ENCODE results near the gene RESF1. TPM values are rescaled to one million over a fixed set of nuclear protein-coding genes. Genes with fewer than 3 reads are reported as not detected.
A peak's percentile ranks its signal among the peaks of the same experiment; 100 is the strongest.

RESF1 gene
- polyA plus RNA-seq (2012; ENCODE audit: low read depth, missing spikeins): 18.0 TPM

GRCh38 chr12:31959161-31959700, at the start of gene RESF1:
RESF1 (plus strand) TSS chr12:31959415; CDS start chr12:31980956, 21,541 bp downstream.
- TF ChIP-seq SPI1 (IDR thresholded peaks at IDR 0.05; ENCODE audit: low read depth, low read length) (0 out of 2 replicates have a peak, but pooled peaks have one; percentile 0), POLR2A (IDR thresholded peaks at IDR 0.05; ENCODE audit: low read depth, low read length) (peak; percentile 79), POU2F2 (IDR thresholded peaks at IDR 0.05; ENCODE audit: low read depth, low read length) (peak; percentile 59; the same call in 1 of the 2 replicates), POLR2AphosphoS5 (IDR thresholded peaks at IDR 0.05; ENCODE audit: low read depth, low read length) (peak; percentile 75; the same call in 1 of the 2 replicates), TAF1 (IDR thresholded peaks at IDR 0.05; ENCODE audit: low read depth, low read length) (peak; percentile 80), PAX5 (IDR thresholded peaks at IDR 0.05; ENCODE audit: insufficient read depth, low read length, severe bottlenecking) (no peak)
- FAIRE-seq (peak; percentile 92), DNase-seq (ENCODE audit: insufficient read length, low spot score) (peak; percentile 76)

- no peak for TF ChIP-seq PAX5 (IDR thresholded peaks at IDR 0.05; ENCODE audit: insufficient read depth, low read length, severe bottlenecking)
- no peak for TF ChIP-seq TAF1 (IDR thresholded peaks at IDR 0.05; ENCODE audit: low read depth, low read length)
- no peak for TF ChIP-seq POLR2AphosphoS5 (IDR thresholded peaks at IDR 0.05; ENCODE audit: low read depth, low read length)
- TF ChIP-seq POU2F2 (IDR thresholded peaks at IDR 0.05; ENCODE audit: low read depth, low read length): no peak
- no peak for TF ChIP-seq POLR2A (IDR thresholded peaks at IDR 0.05; ENCODE audit: low read depth, low read length)
- TF ChIP-seq SPI1 (IDR thresholded peaks at IDR 0.05; ENCODE audit: low read depth, low read length): no peak
- DNase-seq (ENCODE audit: insufficient read length, low spot score) (no peak), FAIRE-seq (no peak)
Observed at GRCh38 chr12:31914927-31915326, 44.3 kb upstream of the RESF1 start.

GRCh38 chr12:31915446-31915845, 43.8 kb upstream of the RESF1 start:
- TF ChIP-seq POLR2AphosphoS5 (IDR thresholded peaks at IDR 0.05; ENCODE audit: low read depth, low read length) (no peak), PAX5 (IDR thresholded peaks at IDR 0.05; ENCODE audit: insufficient read depth, low read length, severe bottlenecking) (no peak), TAF1 (IDR thresholded peaks at IDR 0.05; ENCODE audit: low read depth, low read length) (no peak), POLR2A (IDR thresholded peaks at IDR 0.05; ENCODE audit: low read depth, low read length) (no peak), SPI1 (IDR thresholded peaks at IDR 0.05; ENCODE audit: low read depth, low read length) (no peak), POU2F2 (IDR thresholded peaks at IDR 0.05; ENCODE audit: low read depth, low read length) (no peak)
- DNase-seq (ENCODE audit: insufficient read length, low spot score): no peak
- FAIRE-seq: no peak

- DNase-seq (ENCODE audit: insufficient read length, low spot score): no peak
- FAIRE-seq: no peak
- TF ChIP-seq POLR2A (IDR thresholded peaks at IDR 0.05; ENCODE audit: low read depth, low read length) (no peak), POU2F2 (IDR thresholded peaks at IDR 0.05; ENCODE audit: low read depth, low read length) (no peak), TAF1 (IDR thresholded peaks at IDR 0.05; ENCODE audit: low read depth, low read length) (no peak), PAX5 (IDR thresholded peaks at IDR 0.05; ENCODE audit: insufficient read depth, low read length, severe bottlenecking) (no peak), POLR2AphosphoS5 (IDR thresholded peaks at IDR 0.05; ENCODE audit: low read depth, low read length) (no peak), SPI1 (IDR thresholded peaks at IDR 0.05; ENCODE audit: low read depth, low read length) (no peak)
Observed at GRCh38 chr12:31922341-31923062, 36.7 kb upstream of the RESF1 start.

- FAIRE-seq (peak; percentile 40), DNase-seq (ENCODE audit: insufficient read length, low spot score) (no peak)
- TF ChIP-seq PAX5 (IDR thresholded peaks at IDR 0.05; ENCODE audit: insufficient read depth, low read length, severe bottlenecking) (no peak), SPI1 (IDR thresholded peaks at IDR 0.05; ENCODE audit: low read depth, low read length) (no peak), POLR2A (IDR thresholded peaks at IDR 0.05; ENCODE audit: low read depth, low read length) (no peak), POU2F2 (IDR thresholded peaks at IDR 0.05; ENCODE audit: low read depth, low read length) (no peak), TAF1 (IDR thresholded peaks at IDR 0.05; ENCODE audit: low read depth, low read length) (no peak), POLR2AphosphoS5 (IDR thresholded peaks at IDR 0.05; ENCODE audit: low read depth, low read length) (no peak)
Observed at GRCh38 chr12:31923063-31923412, 36.2 kb upstream of the RESF1 start.

- no peak for FAIRE-seq
- TF ChIP-seq SPI1 (IDR thresholded peaks at IDR 0.05; ENCODE audit: low read depth, low read length): no peak
- no peak for TF ChIP-seq POLR2AphosphoS5 (IDR thresholded peaks at IDR 0.05; ENCODE audit: low read depth, low read length)
- TF ChIP-seq PAX5 (IDR thresholded peaks at IDR 0.05; ENCODE audit: insufficient read depth, low read length, severe bottlenecking): no peak
- TF ChIP-seq TAF1 (IDR thresholded peaks at IDR 0.05; ENCODE audit: low read depth, low read length): no peak
- no peak for TF ChIP-seq POLR2A (IDR thresholded peaks at IDR 0.05; ENCODE audit: low read depth, low read length)
- TF ChIP-seq POU2F2 (IDR thresholded peaks at IDR 0.05; ENCODE audit: low read depth, low read length): no peak
- no peak for DNase-seq (ENCODE audit: insufficient read length, low spot score)
Observed at GRCh38 chr12:31928246-31929026, 30.8 kb upstream of the RESF1 start.

GRCh38 chr12:31929027-31929526, 30.1 kb upstream of the RESF1 start:
- no peak for DNase-seq (ENCODE audit: insufficient read length, low spot score)
- TF ChIP-seq PAX5 (IDR thresholded peaks at IDR 0.05; ENCODE audit: insufficient read depth, low read length, severe bottlenecking) (no peak), POLR2A (IDR thresholded peaks at IDR 0.05; ENCODE audit: low read depth, low read length) (no peak), POLR2AphosphoS5 (IDR thresholded peaks at IDR 0.05; ENCODE audit: low read depth, low read length) (no peak), TAF1 (IDR thresholded peaks at IDR 0.05; ENCODE audit: low read depth, low read length) (no peak), POU2F2 (IDR thresholded peaks at IDR 0.05; ENCODE audit: low read depth, low read length) (no peak), SPI1 (IDR thresholded peaks at IDR 0.05; ENCODE audit: low read depth, low read length) (no peak)
- no peak for FAIRE-seq

- no peak for TF ChIP-seq POLR2AphosphoS5 (IDR thresholded peaks at IDR 0.05; ENCODE audit: low read depth, low read length)
- TF ChIP-seq POU2F2 (IDR thresholded peaks at IDR 0.05; ENCODE audit: low read depth, low read length): no peak
- no peak for TF ChIP-seq SPI1 (IDR thresholded peaks at IDR 0.05; ENCODE audit: low read depth, low read length)
- DNase-seq (ENCODE audit: insufficient read length, low spot score) (no peak), FAIRE-seq (no peak)
Observed at GRCh38 chr12:31931796-31932715, 27.2 kb upstream of the RESF1 start.
